Ramos (cell line): ENCODE measurements around the gene DNAH1.
"Not testable (repeated sequence)": the region's sequence is repeated elsewhere in the genome, so short reads cannot be mapped to it uniquely, and the experiment has no call there.

ENCODE experiments used
- in situ Hi-C: fragments of 300-500 bp; cut with MboI; formaldehyde crosslinking; loops from one replicate; pipeline ENCODE4 v1.14.3; 2022; ENCODE audit warnings: low sequenced_read_pairs; ENCODE audit not compliant: unreplicated experiment

The DNAH1 gene

GRCh38 chr3:52331091-52331490, 15.0 kb downstream of the DNAH1 start:
- in situ Hi-C loops = no loop called here

DNA sequence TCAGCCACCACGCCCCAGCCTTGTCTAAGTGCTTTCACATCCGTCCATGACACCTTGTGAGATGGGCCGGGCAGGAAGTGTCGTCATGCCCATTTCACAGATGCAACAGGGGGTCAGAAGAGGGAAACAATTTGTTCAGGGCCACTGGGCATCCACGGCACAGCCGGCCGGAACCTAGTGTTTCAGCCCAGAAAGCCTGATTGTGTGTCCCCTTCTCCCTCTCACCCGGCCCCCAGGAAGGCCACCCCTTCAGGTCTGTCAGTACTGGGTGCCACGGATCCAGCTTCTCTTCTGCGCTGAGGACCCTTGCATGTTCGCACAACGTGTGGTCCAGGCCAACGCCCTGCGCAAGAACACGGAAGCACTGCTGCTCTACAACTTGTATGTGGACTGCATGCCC, 15.8 kb downstream of the DNAH1 start:
- in situ Hi-C loops = no loop called here

- in situ Hi-C loops = no loop called here
These were observed 17.9 kb downstream of the DNAH1 start for GRCh38 chr3:52333869-52334557.

GRCh38 chr3:52338131-52338530, 22.0 kb downstream of the DNAH1 start:
- in situ Hi-C loops = not testable (repeated sequence)

DNA sequence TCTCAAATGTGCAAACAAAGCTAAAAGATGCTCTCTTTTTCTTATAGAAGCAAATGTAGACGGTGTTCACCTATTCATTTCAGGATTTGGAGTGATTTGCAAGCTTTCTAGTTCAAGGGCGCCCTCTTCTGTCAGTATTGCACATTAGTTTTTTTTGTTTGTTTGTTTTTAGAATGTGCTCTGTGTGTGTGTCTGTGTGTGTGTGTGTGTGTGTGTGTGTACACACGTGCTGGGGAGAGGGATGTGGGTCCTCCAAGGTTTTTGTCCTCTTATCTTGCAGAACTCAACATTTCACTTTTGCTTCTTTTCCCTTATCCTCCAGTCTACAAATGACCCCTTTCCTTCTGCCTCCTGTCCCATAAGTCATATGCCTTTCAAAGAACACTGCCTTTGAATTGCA, 23.5 kb downstream of the DNAH1 start:
- in situ Hi-C loops = loop anchor here (5.0 to 10.0 kb wide), 2 partner anchors 107 to 335 kb away; no protein-coding TSS in a partner anchor

- in situ Hi-C loops = loop anchor here (5.0 to 10.0 kb wide), 2 partner anchors 109 to 336 kb away; no protein-coding TSS in a partner anchor
These were observed 25.0 kb downstream of the DNAH1 start for GRCh38 chr3:52341123-52341522.

- in situ Hi-C loops = loop anchor here (5.0 to 10.0 kb wide), 2 partner anchors 112 to 339 kb away; no protein-coding TSS in a partner anchor
These were observed 28.0 kb downstream of the DNAH1 start for GRCh38 chr3:52343946-52344600.

GRCh38 chr3:52345521-52346109, 29.5 kb downstream of the DNAH1 start:
- in situ Hi-C loops = loop anchor here (10.0 kb wide), 1 partner anchor 341 kb away; no protein-coding TSS in a partner anchor

DNA sequence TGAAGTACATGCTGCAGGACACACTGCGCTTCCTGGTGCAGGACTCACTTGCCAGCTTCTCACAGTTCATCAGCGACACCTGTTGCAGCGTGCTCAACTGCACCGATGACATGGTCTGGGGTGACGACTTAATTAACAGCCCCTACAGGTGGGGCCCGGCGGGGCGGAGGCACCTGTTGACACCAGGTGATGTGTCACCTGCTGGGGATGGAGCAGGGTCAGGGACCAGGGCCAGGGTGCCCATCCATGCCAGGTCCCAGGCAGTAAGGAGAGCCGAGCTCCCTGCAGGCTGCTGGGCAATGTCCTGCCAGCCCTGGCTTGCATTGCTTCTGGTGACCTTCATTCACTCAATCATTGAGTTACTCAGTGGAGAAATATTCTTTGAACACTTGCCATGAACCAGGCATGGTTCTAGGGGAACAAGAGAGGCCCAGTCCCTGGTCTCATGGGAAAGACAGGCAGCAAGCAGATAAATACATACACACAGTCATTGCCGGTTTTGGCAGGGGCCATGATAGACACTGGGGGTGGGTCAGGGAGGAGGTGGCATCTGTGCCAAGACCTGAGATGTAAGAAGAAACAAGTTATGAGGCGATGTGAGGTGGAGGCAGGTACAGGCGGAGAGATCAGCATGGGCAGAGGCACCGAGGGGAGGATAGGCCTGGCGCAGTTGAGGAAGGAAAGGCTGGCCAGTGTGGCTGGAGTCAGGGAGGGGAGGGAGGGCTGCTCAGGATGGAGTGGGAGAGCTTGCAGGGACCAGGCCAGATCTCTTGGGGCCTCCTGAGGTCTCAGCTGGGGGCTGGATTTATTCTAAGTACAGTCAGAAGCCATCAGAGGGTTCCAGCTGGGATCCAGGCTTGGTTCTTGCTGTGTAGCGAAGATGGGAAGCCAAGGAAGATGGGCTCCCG, 30.8 kb downstream of the DNAH1 start:
- in situ Hi-C loops = loop anchor here (10.0 kb wide), 1 partner anchor 342 kb away; no protein-coding TSS in a partner anchor

DNA sequence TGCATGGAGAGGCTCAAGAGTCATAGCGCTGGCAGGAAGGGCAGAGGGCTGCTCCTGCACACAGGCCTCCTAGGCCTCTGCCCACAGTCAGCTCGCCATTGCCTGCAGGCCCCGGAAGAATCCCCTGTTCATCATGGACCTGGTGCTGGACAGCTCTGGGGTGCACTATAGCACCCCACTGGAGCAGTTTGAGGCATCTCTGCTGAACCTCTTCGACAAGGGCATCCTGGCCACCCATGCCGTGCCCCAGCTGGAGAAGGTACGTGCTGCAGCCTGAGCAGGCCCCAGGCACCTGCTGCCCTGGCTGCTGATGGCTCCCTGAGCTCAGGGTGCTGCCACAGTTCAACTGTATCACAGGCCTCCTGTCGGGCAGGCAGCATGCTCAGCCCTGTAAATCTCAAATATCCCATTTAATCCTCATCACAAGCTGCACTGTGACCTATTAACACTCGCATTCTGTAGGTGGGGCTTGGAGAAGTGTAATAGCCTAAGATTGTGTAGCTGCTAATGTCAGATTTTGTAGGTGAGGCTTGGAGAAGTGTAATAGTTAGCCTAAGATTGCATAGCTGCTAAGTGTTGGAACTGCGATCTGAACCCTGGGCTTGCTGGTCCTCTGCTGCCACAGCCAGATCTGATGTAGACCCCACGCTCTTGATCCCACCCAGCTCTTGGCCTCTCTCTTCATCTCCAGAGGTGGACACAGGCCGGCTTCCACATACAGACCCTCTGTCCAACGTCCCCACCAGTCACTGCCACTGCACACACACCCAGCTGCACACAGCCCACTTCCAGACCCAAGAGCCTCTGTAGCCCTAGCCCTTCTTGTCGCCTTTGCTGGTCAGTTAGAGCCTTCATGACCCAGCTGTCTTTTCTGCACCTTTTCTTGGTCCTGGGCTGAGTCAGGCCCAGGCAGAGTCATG, 31.9 kb downstream of the DNAH1 start:
- in situ Hi-C loops = loop anchor here (10.0 kb wide), 1 partner anchor 343 kb away; no protein-coding TSS in a partner anchor

GRCh38 chr3:52349131-52349530, 33.0 kb downstream of the DNAH1 start:
- in situ Hi-C loops = loop anchor here (10.0 kb wide), 1 partner anchor 344 kb away; no protein-coding TSS in a partner anchor

DNA sequence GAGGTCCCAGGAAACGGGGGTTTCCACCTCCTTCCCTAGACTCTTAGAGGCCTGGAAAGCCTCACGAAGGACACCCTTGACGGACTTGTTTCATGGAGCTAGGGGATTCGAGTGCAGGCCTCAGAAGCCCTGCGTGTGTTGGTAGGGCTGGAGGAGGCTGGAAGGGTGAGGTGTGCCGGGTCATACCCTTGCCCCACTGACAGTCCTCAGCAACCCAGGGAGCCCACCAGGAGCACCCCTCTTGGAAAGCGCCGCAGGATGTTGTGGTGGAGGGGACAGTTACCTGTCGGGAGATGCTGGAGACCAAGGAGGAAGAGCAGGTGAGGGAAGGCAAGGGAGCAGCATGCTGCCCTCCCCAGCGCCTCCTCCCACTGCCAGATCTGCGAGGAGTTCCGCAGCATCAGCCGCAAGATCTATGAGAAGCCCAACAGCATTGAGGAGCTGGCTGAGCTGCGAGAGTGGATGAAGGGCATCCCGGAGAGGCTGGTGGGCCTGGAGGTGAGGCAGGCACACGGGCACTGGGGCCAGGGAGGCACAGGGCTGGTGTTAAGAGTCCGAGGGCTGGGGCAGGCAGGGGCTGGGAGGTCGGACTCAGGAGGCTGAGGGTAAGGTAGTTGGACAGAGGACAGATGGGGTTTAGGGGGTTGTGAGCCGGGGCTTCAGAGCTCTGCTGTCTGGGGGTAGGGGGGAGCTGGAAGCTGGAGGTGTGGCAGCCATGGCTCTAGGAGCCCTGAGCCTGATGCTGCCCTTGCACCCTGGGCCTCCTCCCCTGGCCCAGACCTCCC, 33.7 kb downstream of the DNAH1 start:
- in situ Hi-C loops = loop anchor here (10.0 kb wide), 1 partner anchor 345 kb away; no protein-coding TSS in a partner anchor

- in situ Hi-C loops = no loop called here
These were observed 34.3 kb downstream of the DNAH1 start for GRCh38 chr3:52350416-52350815.

DNA sequence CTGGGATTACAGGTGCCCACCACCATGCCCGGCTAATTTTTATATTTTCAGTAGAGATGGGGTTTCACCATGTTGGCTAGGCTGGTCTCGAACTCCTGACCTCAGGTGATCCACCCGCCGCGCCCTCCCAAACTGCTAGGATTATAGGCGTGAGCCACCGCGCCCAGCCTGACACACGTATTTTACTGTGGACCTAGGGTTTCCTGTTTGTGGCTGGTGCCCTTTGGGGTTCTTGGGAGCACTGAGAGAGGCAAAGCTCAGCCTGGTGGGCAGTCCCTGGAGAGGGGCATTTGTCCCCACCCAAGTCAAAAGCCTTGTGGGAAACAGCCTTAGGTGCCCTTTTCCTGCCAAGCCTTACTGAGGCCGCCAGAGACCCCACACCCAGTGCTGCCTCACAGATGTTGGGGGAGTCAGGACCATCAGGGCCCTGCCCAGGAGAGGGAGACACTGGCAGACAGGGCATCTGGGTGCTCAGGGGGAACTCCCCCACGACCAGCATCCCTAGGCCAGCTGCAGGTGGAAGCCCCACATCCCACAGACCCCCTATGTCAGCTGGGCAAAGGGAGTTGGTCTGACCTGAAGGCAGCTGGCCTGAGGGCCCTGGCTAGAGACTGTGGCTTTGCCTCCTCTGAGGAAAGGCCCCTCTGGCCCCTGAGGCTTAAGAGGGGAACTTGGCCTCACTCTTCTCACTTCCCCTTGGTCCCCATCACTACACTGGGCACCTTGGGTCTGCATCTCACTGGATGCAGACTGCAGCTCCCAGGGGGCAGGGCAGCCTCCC, 35.1 kb downstream of the DNAH1 start:
- in situ Hi-C loops = no loop called here

- in situ Hi-C loops = no loop called here
These were observed 35.7 kb downstream of the DNAH1 start for GRCh38 chr3:52351762-52352368.

- in situ Hi-C loops = no loop called here
These were observed 36.4 kb downstream of the DNAH1 start for GRCh38 chr3:52352566-52352965.

GRCh38 chr3:52353291-52353855, 37.3 kb downstream of the DNAH1 start:
- in situ Hi-C loops = no loop called here
